Vagina (tissue), 2 donors: Measurements from ENCODE around the gene STK11. TPM values are rescaled to one million over a fixed set of nuclear protein-coding genes. Genes with fewer than 3 reads are reported as not detected.

Experiments used
- DNase-seq, 2 donors: peaks; one replicate each; pipeline ENCODE4 v3.0.0-alpha.2; 2017; ENCODE audit errors: extremely low spot score in 2 of 2
- H3K27ac ChIP-seq: fragments of 200-600 bp; sonication (generic); one replicate; pipeline ENCODE4 v1.5.1; 2019
- H3K27me3 ChIP-seq: fragments of 200-600 bp; sonication (generic); one replicate; pipeline ENCODE4 v1.5.1; 2019
- H3K36me3 ChIP-seq, 2 donors: fragments of 200-600 bp; sonication (generic); one replicate each; pipeline ENCODE4 v1.5.1; 2017 to 2019
- H3K4me1 ChIP-seq: fragments of 200-600 bp; sonication (generic); one replicate; pipeline ENCODE4 v1.5.1; 2019
- H3K4me3 ChIP-seq, 2 donors: fragments of 200-600 bp; sonication (generic); 1 replicate in 1 of 2; 2 replicates in 1 of 2; pipeline ENCODE4 v1.5.1; 2016 to 2019
- H3K9me3 ChIP-seq: fragments of 200-600 bp; sonication (generic); one replicate; pipeline ENCODE4 v1.5.1; 2019
- POLR2A ChIP-seq, 2 donors: fragments of 450-650 bp; IDR thresholded peaks; one replicate each; pipeline ENCODE4 v1.6.1; 2017; ENCODE audit warnings: antibody characterized with exemption in 2 of 2, mild to moderate bottlenecking in 2 of 2, moderate library complexity in 2 of 2
- POLR2AphosphoS5 ChIP-seq, 2 donors: sonication (generic); formaldehyde crosslinking; IDR thresholded peaks; one replicate each; pipeline ENCODE4 v1.9.0; 2017; ENCODE audit warnings: antibody characterized with exemption in 2 of 2, mild to moderate bottlenecking in 2 of 2, low read depth in 1 of 2; ENCODE audit not compliant: insufficient read depth in 1 of 2
- intact Hi-C: fragments of 100-400 bp; cut with DNase I; formaldehyde crosslinking; loops from one replicate; pipeline ENCODE4 v1.15.1; 2023
- total RNA-seq: library from RNA; depleted of rRNA; stranded (reverse); fragments of >200 nt; gene quantifications from one replicate; pipeline ENCODE4 v1.2.3, GENCODE V29; 2016
- TF ChIP-seq, protein P1 (sequence below), 3 experiments: fragments of 450-650 bp in 2 of 3; fragments of 200-600 bp in 1 of 3; sonication (generic) in 1 of 3; IDR thresholded peaks; one replicate each; pipeline ENCODE4 v1.5.1; 2017 to 2019; ENCODE audit warnings: antibody characterized with exemption in 3 of 3, mild to moderate bottlenecking in 2 of 3, moderate library complexity in 2 of 3

Gene STK11
- total RNA-seq, 1 donor from 2014 or later: 54.5 TPM

DNA sequence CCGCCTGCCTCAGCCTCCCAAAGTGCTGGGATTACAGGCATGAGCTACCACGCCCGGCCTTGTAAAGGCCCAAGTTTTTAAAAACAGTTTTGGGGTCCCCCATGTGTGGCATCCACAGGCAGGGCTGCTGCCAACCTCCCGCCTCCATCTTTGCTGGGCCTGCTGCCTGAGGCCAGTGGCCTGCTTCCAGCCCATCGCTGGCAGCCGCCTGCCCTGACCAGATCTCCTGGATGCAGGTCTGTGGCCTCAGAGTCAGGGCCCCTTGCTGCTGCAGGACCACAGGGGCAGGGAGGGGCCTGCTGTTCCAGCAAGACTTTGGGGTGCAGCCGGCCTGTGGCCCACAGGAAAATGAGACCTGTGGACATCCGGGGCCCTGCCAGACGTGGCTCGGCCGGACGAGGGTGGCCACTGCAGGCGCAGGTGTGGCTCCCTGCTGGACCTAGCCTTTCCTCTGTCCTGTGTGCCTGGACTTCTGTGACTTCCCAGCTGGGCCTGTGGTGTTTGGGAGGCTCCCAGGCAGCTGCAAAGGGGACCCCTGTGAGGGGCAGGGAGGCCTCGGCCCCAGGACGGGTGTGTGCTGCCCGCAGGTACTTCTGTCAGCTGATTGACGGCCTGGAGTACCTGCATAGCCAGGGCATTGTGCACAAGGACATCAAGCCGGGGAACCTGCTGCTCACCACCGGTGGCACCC, 14.4 kb downstream of the STK11 start:
- Histone ChIP-seq H3K27me3 (no peaks in the 10 kb centered on the region), H3K4me1 (peaks cover 36% of the 10 kb centered on the region), H3K36me3 (peaks cover 0 to 39% of the 10 kb centered on the region in 2 donors), H3K4me3 (no peak overlapping the region), H3K9me3 (no peaks in the 10 kb centered on the region), H3K27ac (no peak overlapping the region)
- TF ChIP-seq, protein P1, sequence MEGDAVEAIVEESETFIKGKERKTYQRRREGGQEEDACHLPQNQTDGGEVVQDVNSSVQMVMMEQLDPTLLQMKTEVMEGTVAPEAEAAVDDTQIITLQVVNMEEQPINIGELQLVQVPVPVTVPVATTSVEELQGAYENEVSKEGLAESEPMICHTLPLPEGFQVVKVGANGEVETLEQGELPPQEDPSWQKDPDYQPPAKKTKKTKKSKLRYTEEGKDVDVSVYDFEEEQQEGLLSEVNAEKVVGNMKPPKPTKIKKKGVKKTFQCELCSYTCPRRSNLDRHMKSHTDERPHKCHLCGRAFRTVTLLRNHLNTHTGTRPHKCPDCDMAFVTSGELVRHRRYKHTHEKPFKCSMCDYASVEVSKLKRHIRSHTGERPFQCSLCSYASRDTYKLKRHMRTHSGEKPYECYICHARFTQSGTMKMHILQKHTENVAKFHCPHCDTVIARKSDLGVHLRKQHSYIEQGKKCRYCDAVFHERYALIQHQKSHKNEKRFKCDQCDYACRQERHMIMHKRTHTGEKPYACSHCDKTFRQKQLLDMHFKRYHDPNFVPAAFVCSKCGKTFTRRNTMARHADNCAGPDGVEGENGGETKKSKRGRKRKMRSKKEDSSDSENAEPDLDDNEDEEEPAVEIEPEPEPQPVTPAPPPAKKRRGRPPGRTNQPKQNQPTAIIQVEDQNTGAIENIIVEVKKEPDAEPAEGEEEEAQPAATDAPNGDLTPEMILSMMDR (IDR thresholded peaks at IDR 0.05): no peak
- TF ChIP-seq POLR2A (IDR thresholded peaks at IDR 0.05): no peak
- TF ChIP-seq POLR2AphosphoS5 (IDR thresholded peaks at IDR 0.05; ENCODE audit: insufficient read depth in 1 of 2, low read depth in 1 of 2): no peak
- intact Hi-C loops: no loop called here
- no peak for DNase-seq

DNA sequence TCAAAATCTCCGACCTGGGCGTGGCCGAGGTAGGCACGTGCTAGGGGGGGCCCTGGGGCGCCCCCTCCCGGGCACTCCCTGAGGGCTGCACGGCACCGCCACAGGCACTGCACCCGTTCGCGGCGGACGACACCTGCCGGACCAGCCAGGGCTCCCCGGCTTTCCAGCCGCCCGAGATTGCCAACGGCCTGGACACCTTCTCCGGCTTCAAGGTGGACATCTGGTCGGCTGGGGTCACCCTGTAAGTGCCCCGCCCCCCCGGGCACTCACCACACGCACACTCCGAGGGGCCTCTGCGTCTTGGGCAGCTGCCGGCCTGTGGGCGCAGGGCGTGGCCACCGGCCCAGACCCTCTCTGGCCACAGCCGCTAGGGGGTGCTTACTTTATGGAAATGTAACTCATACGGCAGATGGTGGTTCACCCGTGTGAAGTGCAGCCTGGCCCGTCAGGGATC, 14.9 kb downstream of the STK11 start:
- no peaks in the 10 kb centered on the region for H3K9me3 ChIP-seq
- H3K27me3 ChIP-seq: no peaks in the 10 kb centered on the region
- H3K4me3 ChIP-seq: no peak overlapping the region
- H3K36me3 ChIP-seq: peaks cover 0 to 40% of the 10 kb centered on the region in 2 donors
- TF ChIP-seq, protein P1 (IDR thresholded peaks at IDR 0.05): no peak
- TF ChIP-seq POLR2AphosphoS5 (IDR thresholded peaks at IDR 0.05; ENCODE audit: insufficient read depth in 1 of 2, low read depth in 1 of 2) (no peak), POLR2A (IDR thresholded peaks at IDR 0.05) (no peak)
- DNase-seq: no peak
- peaks cover 31% of the 10 kb centered on the region for H3K4me1 ChIP-seq
- H3K27ac ChIP-seq: no peak overlapping the region
- intact Hi-C loops: no loop called here

DNA sequence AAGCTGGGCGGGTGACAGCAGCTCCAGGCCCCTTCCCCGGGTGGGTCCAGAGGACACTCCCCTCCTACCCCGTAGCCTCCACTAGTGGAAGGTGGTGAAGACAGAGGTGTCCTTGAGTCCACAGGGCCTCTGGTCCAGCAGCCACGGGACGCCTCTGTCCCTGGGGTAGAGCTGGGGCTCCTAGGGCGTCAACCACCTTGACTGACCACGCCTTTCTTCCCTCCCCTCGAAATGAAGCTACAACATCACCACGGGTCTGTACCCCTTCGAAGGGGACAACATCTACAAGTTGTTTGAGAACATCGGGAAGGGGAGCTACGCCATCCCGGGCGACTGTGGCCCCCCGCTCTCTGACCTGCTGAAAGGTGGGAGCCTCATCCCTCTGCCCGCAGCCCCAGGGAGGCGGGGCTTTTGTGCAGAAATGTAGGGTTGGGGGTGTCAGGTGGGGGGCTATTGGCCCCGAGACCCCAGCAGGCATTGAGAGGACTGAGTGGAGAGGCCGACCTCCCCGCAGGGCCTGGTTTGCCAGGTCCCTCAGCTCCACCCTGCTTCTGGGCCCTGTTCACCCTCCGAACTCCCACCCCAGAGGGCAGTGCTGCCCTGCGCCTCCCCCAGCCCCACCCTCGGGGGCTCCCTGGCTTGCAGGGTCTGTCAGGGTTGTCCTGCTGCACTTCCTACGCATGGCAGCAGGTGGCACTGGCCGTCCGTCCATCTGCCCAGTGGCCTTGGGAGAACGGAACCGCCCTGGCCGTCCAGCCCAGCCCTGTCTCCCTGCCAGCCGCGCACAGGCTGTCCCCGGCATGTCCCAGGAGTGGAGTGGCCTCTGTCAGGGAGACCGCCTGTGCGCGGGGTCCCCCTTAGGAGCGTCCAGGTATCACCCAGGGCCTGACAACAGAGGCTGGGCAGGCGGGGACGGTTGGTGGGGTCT, 15.7 kb downstream of the STK11 start:
- H3K27ac ChIP-seq: no peak overlapping the region
- peaks cover 0 to 47% of the 10 kb centered on the region in 2 donors for H3K36me3 ChIP-seq
- peaks cover 23% of the 10 kb centered on the region for H3K4me1 ChIP-seq
- H3K9me3 ChIP-seq: no peaks in the 10 kb centered on the region
- intact Hi-C loops: no loop called here
- no peak for DNase-seq
- no peak overlapping the region for H3K4me3 ChIP-seq
- TF ChIP-seq, protein P1 (IDR thresholded peaks at IDR 0.05): peak in 1 of 3 experiments; percentile 22
- TF ChIP-seq POLR2A (IDR thresholded peaks at IDR 0.05) (no peak), POLR2AphosphoS5 (IDR thresholded peaks at IDR 0.05; ENCODE audit: insufficient read depth in 1 of 2, low read depth in 1 of 2) (no peak)
- H3K27me3 ChIP-seq: no peaks in the 10 kb centered on the region

DNA sequence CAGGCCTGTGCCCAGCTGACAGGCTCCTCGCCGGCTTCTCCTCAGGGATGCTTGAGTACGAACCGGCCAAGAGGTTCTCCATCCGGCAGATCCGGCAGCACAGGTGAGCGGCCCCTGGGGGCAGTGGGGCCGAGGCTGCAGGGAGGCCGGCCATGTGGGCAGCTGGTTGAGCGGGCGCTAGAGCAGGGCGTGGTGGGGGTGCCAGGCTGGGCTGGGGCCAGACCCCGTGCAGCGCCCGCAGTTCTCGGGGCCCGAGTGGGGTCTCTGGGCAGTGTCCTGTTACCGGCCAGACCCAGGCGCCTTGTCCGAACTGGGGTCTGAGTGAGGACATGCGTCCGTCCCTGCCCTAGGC, 16.3 kb downstream of the STK11 start:
- Histone ChIP-seq H3K27me3 (no peaks in the 10 kb centered on the region), H3K4me3 (no peak overlapping the region), H3K36me3 (peaks cover 0 to 54% of the 10 kb centered on the region in 2 donors), H3K4me1 (peaks cover 17% of the 10 kb centered on the region), H3K9me3 (no peaks in the 10 kb centered on the region), H3K27ac (no peak overlapping the region)
- no peak for TF ChIP-seq POLR2AphosphoS5 (IDR thresholded peaks at IDR 0.05; ENCODE audit: insufficient read depth in 1 of 2, low read depth in 1 of 2)
- TF ChIP-seq POLR2A (IDR thresholded peaks at IDR 0.05): no peak
- intact Hi-C loops: no loop called here
- no peak for DNase-seq

DNA sequence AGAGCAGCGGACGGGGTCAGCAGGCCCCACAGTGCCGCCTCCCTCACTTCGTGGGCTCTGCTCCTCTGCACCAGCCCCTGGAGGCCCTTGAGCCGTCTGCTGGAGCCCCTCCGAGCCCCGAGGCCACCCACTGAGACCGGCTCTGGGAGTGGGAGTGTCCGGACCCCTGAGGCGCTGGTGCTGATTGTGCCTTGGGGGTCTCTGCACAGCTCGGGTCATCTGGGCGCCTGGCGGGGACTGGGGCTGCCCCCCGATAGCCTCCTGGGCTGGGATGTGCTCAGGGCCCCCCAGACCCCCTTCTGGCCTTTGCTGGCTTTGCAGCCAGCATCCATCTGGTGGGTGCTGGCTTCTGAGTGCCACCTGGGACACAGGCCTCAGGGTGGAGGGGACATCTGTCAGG, 16.8 kb downstream of the STK11 start:
- Histone ChIP-seq H3K36me3 (peaks cover 0 to 57% of the 10 kb centered on the region in 2 donors), H3K27ac (no peak overlapping the region)

More for the DNA sequence above, 16.8 kb downstream of the STK11 start:
- H3K4me1 ChIP-seq: peaks cover 12% of the 10 kb centered on the region
- no peaks in the 10 kb centered on the region for H3K27me3 ChIP-seq
- H3K9me3 ChIP-seq: no peaks in the 10 kb centered on the region
- DNase-seq: no peak
- H3K4me3 ChIP-seq: no peak overlapping the region
- TF ChIP-seq POLR2AphosphoS5 (IDR thresholded peaks at IDR 0.05; ENCODE audit: insufficient read depth in 1 of 2, low read depth in 1 of 2) (no peak), POLR2A (IDR thresholded peaks at IDR 0.05) (no peak)
- TF ChIP-seq, protein P1 (IDR thresholded peaks at IDR 0.05): no peak
- intact Hi-C loops: no loop called here
